ENCODE measurements around the gene DYNC2H1. TPM values are rescaled to one million over a fixed set of nuclear protein-coding genes. Genes with fewer than 3 reads are reported as not detected.
"Not testable (repeated sequence)": the region's sequence is repeated elsewhere in the genome, so short reads cannot be mapped to it uniquely, and the experiment has no call there.

The DYNC2H1 gene
- total RNA-seq, 1 donor from 2014 or later, result 17.2 TPM

GRCh38 chr11:103112364-103112763 lies 3.1 kb downstream of the DYNC2H1 start:
- H3K36me3 Mint-ChIP-seq (ENCODE audit: low read depth, unreplicated experiment), result peaks cover 5% of the 10 kb centered on the region
- FAIRE-seq, result no peak
- H3K79me2 ChIP-seq (ENCODE audit: insufficient read depth, low read length), result peaks cover 3% of the 10 kb centered on the region
- peaks cover 7% of the 10 kb centered on the region for H3K4me1 Mint-ChIP-seq (ENCODE audit: low read depth, unreplicated experiment)
- H4K20me1 ChIP-seq (ENCODE audit: insufficient read depth, low read length), result no peaks in the 10 kb centered on the region
- no peak overlapping the region for H3K9ac ChIP-seq (ENCODE audit: low read length)
- peak overlapping the region; percentile 17 for H3K4me2 ChIP-seq (ENCODE audit: low read length)
- no peak overlapping the region for H3K27ac ChIP-seq (ENCODE audit: low read depth, low read length)
- H3K27me3 Mint-ChIP-seq (ENCODE audit: low read depth, unreplicated experiment), result no peaks in the 10 kb centered on the region
- H3K4me3 ChIP-seq (ENCODE audit: insufficient read depth, low read depth, low read length), result no peak overlapping the region
- no peak overlapping the region for H3K4me3 Mint-ChIP-seq (ENCODE audit: unreplicated experiment)
- no peaks in the 10 kb centered on the region for H3K9me3 ChIP-seq (ENCODE audit: insufficient read depth, low read depth, low read length)
- TF ChIP-seq EZH2 (IDR thresholded peaks at IDR 0.05; ENCODE audit: insufficient read depth, low read length) (no peak), CTCF (IDR thresholded peaks at IDR 0.05; ENCODE audit: insufficient read depth, low read depth, low read length) (no peak)
- no peaks in the 10 kb centered on the region for H3K27me3 ChIP-seq (ENCODE audit: insufficient read depth, low read length)
- H3K4me1 ChIP-seq (ENCODE audit: insufficient read depth, low read length), result no peaks in the 10 kb centered on the region
- H3K36me3 ChIP-seq (ENCODE audit: insufficient read depth, low read length), result no peaks in the 10 kb centered on the region
- H3K27ac Mint-ChIP-seq (ENCODE audit: unreplicated experiment), result no peak overlapping the region
- H2AFZ ChIP-seq (ENCODE audit: low read depth, low read length), result no peak overlapping the region
- no peaks in the 10 kb centered on the region for H3K9me3 Mint-ChIP-seq (ENCODE audit: unreplicated experiment)
- no peak for DNase-seq (ENCODE audit: low read depth)

GRCh38 chr11:103114836-103115235 lies 5.6 kb downstream of the DYNC2H1 start:
- no peak overlapping the region for H3K4me3 Mint-ChIP-seq (ENCODE audit: unreplicated experiment)
- Histone ChIP-seq H3K79me2 (ENCODE audit: insufficient read depth, low read length) (peaks cover 3% of the 10 kb centered on the region), H3K9ac (ENCODE audit: low read length) (no peak overlapping the region), H3K27me3 (ENCODE audit: insufficient read depth, low read length) (no peaks in the 10 kb centered on the region), H3K4me3 (ENCODE audit: insufficient read depth, low read depth, low read length) (no peak overlapping the region), H4K20me1 (ENCODE audit: insufficient read depth, low read length) (no peaks in the 10 kb centered on the region), H3K27ac (ENCODE audit: low read depth, low read length) (no peak overlapping the region), H3K4me1 (ENCODE audit: insufficient read depth, low read length) (no peaks in the 10 kb centered on the region), H2AFZ (ENCODE audit: low read depth, low read length) (no peak overlapping the region), H3K4me2 (ENCODE audit: low read length) (no peak overlapping the region), H3K9me3 (ENCODE audit: insufficient read depth, low read depth, low read length) (no peaks in the 10 kb centered on the region), H3K36me3 (ENCODE audit: insufficient read depth, low read length) (peaks cover 9% of the 10 kb centered on the region)
- no peak overlapping the region for H3K27ac Mint-ChIP-seq (ENCODE audit: unreplicated experiment)
- no peak for FAIRE-seq
- H3K9me3 Mint-ChIP-seq (ENCODE audit: unreplicated experiment), result no peaks in the 10 kb centered on the region
- TF ChIP-seq CTCF (IDR thresholded peaks at IDR 0.05; ENCODE audit: insufficient read depth, low read depth, low read length) (no peak), EZH2 (IDR thresholded peaks at IDR 0.05; ENCODE audit: insufficient read depth, low read length) (no peak)
- peaks cover 7% of the 10 kb centered on the region for H3K4me1 Mint-ChIP-seq (ENCODE audit: low read depth, unreplicated experiment)
- DNase-seq (ENCODE audit: low read depth), result no peak
- H3K36me3 Mint-ChIP-seq (ENCODE audit: low read depth, unreplicated experiment), result peaks cover 5% of the 10 kb centered on the region
- no peaks in the 10 kb centered on the region for H3K27me3 Mint-ChIP-seq (ENCODE audit: low read depth, unreplicated experiment)

GRCh38 chr11:103125462-103125861 lies 16.2 kb downstream of the DYNC2H1 start:
- Mint-ChIP-seq H3K27me3 (ENCODE audit: low read depth, unreplicated experiment) (no peaks in the 10 kb centered on the region), H3K4me3 (ENCODE audit: unreplicated experiment) (no peak overlapping the region), H3K4me1 (ENCODE audit: low read depth, unreplicated experiment) (no peaks in the 10 kb centered on the region), H3K9me3 (ENCODE audit: unreplicated experiment) (no peaks in the 10 kb centered on the region), H3K27ac (ENCODE audit: unreplicated experiment) (no peak overlapping the region), H3K36me3 (ENCODE audit: low read depth, unreplicated experiment) (no peaks in the 10 kb centered on the region)
- Histone ChIP-seq H4K20me1 (ENCODE audit: insufficient read depth, low read length) (no peaks in the 10 kb centered on the region), H3K9me3 (ENCODE audit: insufficient read depth, low read depth, low read length) (no peaks in the 10 kb centered on the region), H3K36me3 (ENCODE audit: insufficient read depth, low read length) (peaks cover 9% of the 10 kb centered on the region), H3K27ac (ENCODE audit: low read depth, low read length) (no peak overlapping the region), H3K4me3 (ENCODE audit: insufficient read depth, low read depth, low read length) (no peak overlapping the region), H3K9ac (ENCODE audit: low read length) (no peak overlapping the region), H3K27me3 (ENCODE audit: insufficient read depth, low read length) (no peaks in the 10 kb centered on the region), H3K4me1 (ENCODE audit: insufficient read depth, low read length) (no peaks in the 10 kb centered on the region), H2AFZ (ENCODE audit: low read depth, low read length) (no peak overlapping the region), H3K79me2 (ENCODE audit: insufficient read depth, low read length) (no peaks in the 10 kb centered on the region), H3K4me2 (ENCODE audit: low read length) (no peak overlapping the region)
- no peak for TF ChIP-seq CTCF (IDR thresholded peaks at IDR 0.05; ENCODE audit: insufficient read depth, low read depth, low read length)
- TF ChIP-seq EZH2 (IDR thresholded peaks at IDR 0.05; ENCODE audit: insufficient read depth, low read length), result no peak
- DNase-seq (ENCODE audit: low read depth) (no peak), FAIRE-seq (no peak)

GRCh38 chr11:103141986-103142385 lies 32.8 kb downstream of the DYNC2H1 start:
- H3K9me3 ChIP-seq (ENCODE audit: insufficient read depth, low read depth, low read length); H3K27me3 ChIP-seq (ENCODE audit: insufficient read depth, low read length); H3K4me1 ChIP-seq (ENCODE audit: insufficient read depth, low read length); H3K27me3 Mint-ChIP-seq (ENCODE audit: low read depth, unreplicated experiment); H3K4me1 Mint-ChIP-seq (ENCODE audit: low read depth, unreplicated experiment); H3K36me3 ChIP-seq (ENCODE audit: insufficient read depth, low read length); H3K9me3 Mint-ChIP-seq (ENCODE audit: unreplicated experiment); H3K27ac Mint-ChIP-seq (ENCODE audit: unreplicated experiment); H3K9ac ChIP-seq (ENCODE audit: low read length); DNase-seq (ENCODE audit: low read depth); H3K27ac ChIP-seq (ENCODE audit: low read depth, low read length); H3K79me2 ChIP-seq (ENCODE audit: insufficient read depth, low read length); FAIRE-seq; H2AFZ ChIP-seq (ENCODE audit: low read depth, low read length); H3K4me3 ChIP-seq (ENCODE audit: insufficient read depth, low read depth, low read length); H3K4me2 ChIP-seq (ENCODE audit: low read length); H4K20me1 ChIP-seq (ENCODE audit: insufficient read depth, low read length); H3K4me3 Mint-ChIP-seq (ENCODE audit: unreplicated experiment): not testable (repeated sequence)
- peaks cover 20% of the 10 kb centered on the region for H3K36me3 Mint-ChIP-seq (ENCODE audit: low read depth, unreplicated experiment)
